Measurements from ENCODE around the gene SLC38A8. TPM values are rescaled to one million over a fixed set of nuclear protein-coding genes. Genes with fewer than 3 reads are reported as not detected.

SLC38A8 gene
- polyA plus RNA-seq, 2 of the 4 experiments (the other 2 are of a cell fraction) = not detected

DNA sequence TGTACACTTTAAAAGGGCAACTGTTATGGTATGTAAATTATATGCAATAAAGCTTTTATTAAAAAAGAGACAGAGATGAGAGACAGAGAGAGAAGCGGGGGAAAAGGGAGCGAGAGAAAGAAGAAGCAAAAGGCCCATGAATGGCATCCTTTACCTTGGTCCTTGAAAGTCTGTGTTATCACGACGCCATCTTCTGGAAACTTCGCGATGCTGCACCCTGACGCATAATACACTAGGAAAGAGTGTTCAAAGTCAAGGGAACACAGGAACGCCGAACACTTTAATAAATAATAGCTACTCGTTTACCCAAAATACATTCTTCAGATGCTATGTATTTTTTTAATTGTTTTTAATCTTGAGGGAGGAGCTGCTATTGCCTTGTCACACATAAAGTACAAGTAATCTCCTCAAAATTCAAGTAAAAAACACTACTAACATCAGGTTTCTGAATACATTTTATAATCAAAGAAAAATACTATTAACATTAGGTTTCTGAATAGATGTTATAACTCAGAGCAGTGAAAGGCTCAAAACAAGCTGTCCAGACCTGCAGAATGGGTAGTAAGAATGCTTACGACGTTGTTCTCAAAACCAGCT lies 23.0 kb upstream of the SLC38A8 start (continued):
- no peak for TF ChIP-seq NPAS2 (CRISPR knock-in tag; IDR thresholded peaks at IDR 0.05; ENCODE audit: borderline replicate concordance)
- TF ChIP-seq, protein P1, sequence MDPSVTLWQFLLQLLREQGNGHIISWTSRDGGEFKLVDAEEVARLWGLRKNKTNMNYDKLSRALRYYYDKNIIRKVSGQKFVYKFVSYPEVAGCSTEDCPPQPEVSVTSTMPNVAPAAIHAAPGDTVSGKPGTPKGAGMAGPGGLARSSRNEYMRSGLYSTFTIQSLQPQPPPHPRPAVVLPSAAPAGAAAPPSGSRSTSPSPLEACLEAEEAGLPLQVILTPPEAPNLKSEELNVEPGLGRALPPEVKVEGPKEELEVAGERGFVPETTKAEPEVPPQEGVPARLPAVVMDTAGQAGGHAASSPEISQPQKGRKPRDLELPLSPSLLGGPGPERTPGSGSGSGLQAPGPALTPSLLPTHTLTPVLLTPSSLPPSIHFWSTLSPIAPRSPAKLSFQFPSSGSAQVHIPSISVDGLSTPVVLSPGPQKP (IDR thresholded peaks at IDR 0.05; ENCODE audit: low read depth, low read length) = no peak
- no peak for TF ChIP-seq TP53 (CRISPR knock-in tag; IDR thresholded peaks at IDR 0.05)
- TF ChIP-seq TFCP2L1 (CRISPR knock-in tag; IDR thresholded peaks at IDR 0.05) = no peak
- TF ChIP-seq POLR2AphosphoS2 (conservative IDR thresholded peaks at IDR 0.05; ENCODE audit: low read length) = no peak
- TF ChIP-seq POLR2A (IDR thresholded peaks at IDR 0.05; ENCODE audit: low read length) = no peak

GRCh38 chr16:84063980-84064379 lies 21.4 kb upstream of the SLC38A8 start:
- ATAC-seq = no peak
- no peaks in the 10 kb centered on the region for H3K9me3 ChIP-seq
- POLR2A ChIA-PET = no interaction called here
- H3K4me2 ChIP-seq = no peak overlapping the region
- CTCF ChIA-PET = interaction anchor here (0.7 to 19.9 kb wide), 11 partner anchors 7 to 134 kb away, joined by 3 to 414 read pairs (median 15); partner anchors contain the start of genes OSGIN1 and TAF1C
- no peak for FAIRE-seq
- no peaks in the 10 kb centered on the region for H3K4me1 ChIP-seq
- H3K4me3 ChIP-seq = no peak overlapping the region
- no peak overlapping the region for H3K27ac ChIP-seq
- WGBS (ENCODE audit: missing lambda C conversion rate) = 91% methylated on average over 4 of the region's 4 CpGs
- DNase-seq (ENCODE audit: low read depth in 1 of 2, low spot score in 1 of 2) = no peak
- TF ChIP-seq CTCF (IDR thresholded peaks at IDR 0.05) (no peak), E2F6 (IDR thresholded peaks at IDR 0.05; ENCODE audit: borderline replicate concordance, low read depth) (no peak), RNF2 (IDR thresholded peaks at IDR 0.05; ENCODE audit: borderline replicate concordance, low read depth) (no peak), FOSL2 (IDR thresholded peaks at IDR 0.05) (no peak), FOSL2 (CRISPR knock-in tag; IDR thresholded peaks at IDR 0.05) (no peak), HEYL (CRISPR knock-in tag; IDR thresholded peaks at IDR 0.05) (no peak), HOXA7 (CRISPR knock-in tag; IDR thresholded peaks at IDR 0.05) (no peak), KDM5A (IDR thresholded peaks at IDR 0.05) (no peak), MAFK (IDR thresholded peaks at IDR 0.05; ENCODE audit: partially characterized antibody) (no peak), HOXB5 (CRISPR knock-in tag; IDR thresholded peaks at IDR 0.05) (no peak), GATA3 (IDR thresholded peaks at IDR 0.05; ENCODE audit: borderline replicate concordance) (no peak), MAX (IDR thresholded peaks at IDR 0.05) (no peak), POLR2A (IDR thresholded peaks at IDR 0.05; ENCODE audit: low read length) (no peak)
- TF ChIP-seq, protein P2, sequence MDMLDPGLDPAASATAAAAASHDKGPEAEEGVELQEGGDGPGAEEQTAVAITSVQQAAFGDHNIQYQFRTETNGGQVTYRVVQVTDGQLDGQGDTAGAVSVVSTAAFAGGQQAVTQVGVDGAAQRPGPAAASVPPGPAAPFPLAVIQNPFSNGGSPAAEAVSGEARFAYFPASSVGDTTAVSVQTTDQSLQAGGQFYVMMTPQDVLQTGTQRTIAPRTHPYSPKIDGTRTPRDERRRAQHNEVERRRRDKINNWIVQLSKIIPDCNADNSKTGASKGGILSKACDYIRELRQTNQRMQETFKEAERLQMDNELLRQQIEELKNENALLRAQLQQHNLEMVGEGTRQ (IDR thresholded peaks at IDR 0.05) = no peak
- TF ChIP-seq, protein P1 (IDR thresholded peaks at IDR 0.05; ENCODE audit: low read depth, low read length) = no peak
